Measurements from ENCODE around the gene SYT15B.
"Not testable (repeated sequence)": the region's sequence is repeated elsewhere in the genome, so short reads cannot be mapped to it uniquely, and the experiment has no call there.

The SYT15B gene

DNA sequence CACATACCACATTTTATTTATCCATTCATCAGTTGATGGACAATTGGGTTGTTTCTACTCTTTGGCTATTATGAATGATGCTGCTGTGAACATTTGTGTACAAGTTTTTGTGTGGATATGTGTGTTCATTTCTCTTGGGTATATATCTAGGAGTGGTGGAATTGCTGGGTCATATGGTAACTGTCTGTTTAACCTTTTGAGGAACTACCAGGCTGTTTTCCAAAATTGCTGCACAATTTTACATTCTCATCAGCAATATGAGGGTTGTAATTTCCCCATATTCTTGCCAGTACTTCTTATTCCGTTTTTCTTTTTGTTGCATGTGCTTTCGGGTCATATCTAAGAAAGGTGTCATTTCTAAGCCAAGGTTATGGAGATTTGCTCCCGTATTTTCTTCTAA, 38.3 kb downstream of the SYT15B start:
- not testable (repeated sequence) for DNase-seq

DNA sequence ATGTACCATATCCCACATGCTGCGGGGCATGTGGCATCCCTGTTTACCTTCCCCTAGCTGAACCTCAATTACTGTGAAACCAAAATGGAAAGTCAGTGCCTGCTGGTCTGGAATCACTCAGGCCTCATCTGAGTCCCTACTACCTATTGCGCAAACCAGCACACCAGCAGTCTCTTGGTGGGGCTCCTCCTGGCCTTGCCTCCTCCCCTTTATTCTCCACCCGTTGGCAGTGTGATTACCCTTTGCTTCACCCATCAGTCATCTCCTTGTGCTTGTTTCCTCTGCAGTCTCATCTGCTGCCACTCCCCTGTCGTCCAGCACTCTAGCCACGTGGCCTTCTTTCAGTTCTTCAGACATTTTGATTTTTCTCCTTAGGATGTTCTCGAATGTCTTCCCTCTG, 39.3 kb downstream of the SYT15B start:
- not testable (repeated sequence) for DNase-seq

DNA sequence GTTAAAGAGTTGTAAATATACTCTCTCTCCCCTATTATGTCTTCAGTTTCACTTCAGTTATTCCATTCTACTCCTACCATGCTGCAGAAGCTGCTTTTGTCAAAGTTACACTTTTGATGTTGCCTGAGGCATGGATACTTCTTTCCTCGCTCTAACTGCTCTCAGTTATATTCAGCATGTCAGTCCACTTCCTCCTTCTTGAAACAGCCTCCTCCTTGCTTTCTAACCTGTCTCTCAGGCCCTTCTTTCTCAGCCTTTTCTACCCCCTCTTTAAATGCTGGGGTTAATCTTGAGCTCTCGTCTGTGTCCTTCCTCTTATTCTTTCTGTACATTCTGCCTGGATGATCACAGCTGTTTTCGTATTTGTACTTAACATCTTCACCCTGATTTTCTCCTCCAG, 40.0 kb downstream of the SYT15B start:
- DNase-seq, result not testable (repeated sequence)

DNA sequence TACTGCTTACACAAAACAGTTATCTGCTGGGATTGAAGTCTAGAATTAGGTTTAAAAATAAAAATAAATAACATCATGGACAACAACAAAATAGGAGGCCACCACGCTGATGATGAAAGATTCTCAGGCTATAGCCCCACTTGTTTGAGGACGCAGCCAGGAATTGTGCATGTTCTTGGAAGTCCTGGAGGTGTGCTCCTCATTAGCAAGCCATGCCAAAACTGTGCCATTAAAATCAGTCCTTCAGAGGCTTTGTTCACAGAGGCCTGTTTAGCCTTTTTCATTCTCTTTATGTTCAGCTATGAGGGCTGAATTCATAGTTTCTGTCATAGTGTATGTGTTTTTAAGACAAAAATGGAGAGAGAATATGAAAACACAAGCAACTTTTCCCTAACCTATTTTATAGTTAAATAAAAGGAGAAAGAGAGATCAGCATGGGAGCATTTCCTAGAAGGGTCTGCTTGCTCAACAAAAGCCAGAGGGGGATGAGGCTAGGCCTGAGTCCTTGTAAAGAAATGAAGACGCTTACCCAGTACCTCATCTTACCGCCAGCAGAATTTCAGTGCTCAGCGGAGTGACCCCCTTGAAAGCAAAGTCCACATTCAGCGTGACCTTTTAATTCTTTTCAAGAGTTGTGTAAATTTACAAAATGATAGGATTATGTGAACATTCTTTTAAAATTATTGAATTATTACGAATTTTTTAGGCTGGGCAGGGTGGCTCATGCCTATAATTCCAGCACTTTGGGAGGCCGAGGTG, 46.2 kb downstream of the SYT15B start:
- DNase-seq, result not testable (repeated sequence)
